Neural progenitor cell (in vitro differentiated cells): ENCODE data around the gene USP17L25.
"Not testable (repeated sequence)": the region's sequence is repeated elsewhere in the genome, so short reads cannot be mapped to it uniquely, and the experiment has no call there.

Experiments used
- EZH2 ChIP-seq: fragments of 200-600 bp; sonication (generic); IDR thresholded peaks from 2 replicates; pipeline ENCODE4 v1.6.1; 2017; ENCODE audit warnings: antibody characterized with exemption, mild to moderate bottlenecking, moderate library complexity
- TF ChIP-seq, protein P1 (sequence below): fragments of 200-600 bp; sonication (generic); IDR thresholded peaks from 2 replicates; pipeline ENCODE4 v1.5.1; 2017; ENCODE audit warnings: antibody characterized with exemption, mild to moderate bottlenecking

DNA sequence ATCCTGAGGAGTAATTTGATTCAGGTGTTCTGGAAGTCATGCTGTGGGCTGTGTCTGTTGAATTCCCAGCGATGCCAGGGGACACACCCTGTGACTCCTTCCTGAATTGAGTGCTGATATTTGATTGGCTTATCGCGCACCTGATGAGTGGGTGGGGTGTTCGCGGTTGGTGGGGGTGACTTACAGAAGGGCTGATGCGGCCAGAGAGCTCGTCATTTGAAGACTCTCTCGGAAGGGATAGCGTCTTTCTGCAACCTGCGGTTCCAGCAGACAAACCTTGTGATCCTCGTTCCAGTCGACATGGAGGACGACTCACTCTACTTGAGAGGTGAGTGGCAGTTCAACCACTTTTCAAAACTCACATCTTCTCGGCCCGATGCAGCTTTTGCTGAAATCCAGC, 23.6 kb downstream of the USP17L25 start, which contains the start of gene USP17L29:
- TF ChIP-seq, protein P1, sequence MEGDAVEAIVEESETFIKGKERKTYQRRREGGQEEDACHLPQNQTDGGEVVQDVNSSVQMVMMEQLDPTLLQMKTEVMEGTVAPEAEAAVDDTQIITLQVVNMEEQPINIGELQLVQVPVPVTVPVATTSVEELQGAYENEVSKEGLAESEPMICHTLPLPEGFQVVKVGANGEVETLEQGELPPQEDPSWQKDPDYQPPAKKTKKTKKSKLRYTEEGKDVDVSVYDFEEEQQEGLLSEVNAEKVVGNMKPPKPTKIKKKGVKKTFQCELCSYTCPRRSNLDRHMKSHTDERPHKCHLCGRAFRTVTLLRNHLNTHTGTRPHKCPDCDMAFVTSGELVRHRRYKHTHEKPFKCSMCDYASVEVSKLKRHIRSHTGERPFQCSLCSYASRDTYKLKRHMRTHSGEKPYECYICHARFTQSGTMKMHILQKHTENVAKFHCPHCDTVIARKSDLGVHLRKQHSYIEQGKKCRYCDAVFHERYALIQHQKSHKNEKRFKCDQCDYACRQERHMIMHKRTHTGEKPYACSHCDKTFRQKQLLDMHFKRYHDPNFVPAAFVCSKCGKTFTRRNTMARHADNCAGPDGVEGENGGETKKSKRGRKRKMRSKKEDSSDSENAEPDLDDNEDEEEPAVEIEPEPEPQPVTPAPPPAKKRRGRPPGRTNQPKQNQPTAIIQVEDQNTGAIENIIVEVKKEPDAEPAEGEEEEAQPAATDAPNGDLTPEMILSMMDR = not testable (repeated sequence)
- not testable (repeated sequence) for TF ChIP-seq EZH2
